ENCODE results near the gene USP33.
"Not testable (repeated sequence)": the region's sequence is repeated elsewhere in the genome, so short reads cannot be mapped to it uniquely, and the experiment has no call there.

The USP33 gene

DNA sequence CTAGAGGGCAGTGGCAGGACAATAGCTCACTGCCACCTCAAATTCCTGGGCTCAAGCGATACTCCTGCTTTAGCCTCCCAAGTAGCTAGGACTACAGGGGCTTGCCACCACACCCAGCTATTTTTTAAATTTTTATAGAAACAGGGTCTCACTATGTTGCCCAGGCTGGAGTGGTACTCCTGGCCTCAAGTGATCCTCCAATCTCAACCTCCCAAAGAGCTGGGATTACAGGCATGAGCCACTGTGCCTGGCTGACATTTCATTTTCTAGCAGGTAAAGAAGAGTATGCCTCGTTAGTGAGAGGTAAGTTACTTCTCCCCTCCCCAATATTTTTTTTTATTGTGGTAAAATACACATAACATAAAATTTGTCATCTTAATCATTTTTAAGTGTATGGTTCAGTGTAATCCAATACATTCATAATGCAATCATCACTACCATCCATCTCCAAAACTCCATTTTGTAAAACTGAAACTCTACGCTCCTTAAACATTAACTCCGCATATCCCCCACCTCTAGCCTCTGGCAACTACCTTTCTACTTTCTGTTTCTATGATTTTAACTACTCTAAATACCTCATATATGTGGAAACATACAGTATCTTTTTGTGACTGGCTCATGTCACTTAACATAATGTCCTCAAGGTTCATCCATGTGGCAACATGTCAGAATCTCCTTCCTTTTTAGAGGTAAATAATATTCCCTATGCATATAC, 99.6 kb downstream of the USP33 start:
- no peak overlapping the region for H3K4me3 ChIP-seq (ENCODE audit: low read length)
- no peaks in the 10 kb centered on the region for H3K36me3 ChIP-seq (ENCODE audit: control insufficient read depth, insufficient read depth, low read length)
- H3K9me3 ChIP-seq (ENCODE audit: control insufficient read depth, low read length): no peaks in the 10 kb centered on the region
- H3K9ac ChIP-seq (ENCODE audit: low read length): no peak overlapping the region
- peaks cover 5% of the 10 kb centered on the region for H3K4me1 ChIP-seq (ENCODE audit: control insufficient read depth, insufficient read depth, low read length)
- no peaks in the 10 kb centered on the region for H3K27me3 ChIP-seq (ENCODE audit: control insufficient read depth, insufficient read depth, low read length)

DNA sequence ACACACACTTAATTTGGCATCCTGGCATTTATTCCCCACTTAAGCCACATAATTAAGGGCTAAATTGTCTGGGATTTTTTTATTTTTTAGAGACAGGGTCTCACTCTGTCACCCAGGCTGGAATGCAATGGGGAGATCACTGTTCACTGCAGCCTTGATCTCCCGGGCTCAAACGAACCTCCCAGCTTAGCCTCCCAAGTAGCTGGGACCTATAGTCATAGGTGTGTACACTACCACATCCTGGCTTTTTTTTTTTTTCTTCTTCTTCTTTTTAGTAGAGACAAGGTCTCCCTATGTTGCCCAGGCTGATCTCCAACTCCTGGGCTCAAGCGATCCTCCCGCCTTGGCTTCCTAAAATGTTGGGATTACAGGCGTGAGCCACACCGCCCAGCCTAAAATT, 101.4 kb downstream of the USP33 start:
- Histone ChIP-seq H3K9me3 (ENCODE audit: control insufficient read depth, low read length) (no peaks in the 10 kb centered on the region), H3K4me3 (ENCODE audit: low read length) (no peak overlapping the region), H3K36me3 (ENCODE audit: control insufficient read depth, insufficient read depth, low read length) (no peaks in the 10 kb centered on the region), H3K27me3 (ENCODE audit: control insufficient read depth, insufficient read depth, low read length) (no peaks in the 10 kb centered on the region), H3K4me1 (ENCODE audit: control insufficient read depth, insufficient read depth, low read length) (peaks cover 5% of the 10 kb centered on the region), H3K9ac (ENCODE audit: low read length) (no peak overlapping the region)

DNA sequence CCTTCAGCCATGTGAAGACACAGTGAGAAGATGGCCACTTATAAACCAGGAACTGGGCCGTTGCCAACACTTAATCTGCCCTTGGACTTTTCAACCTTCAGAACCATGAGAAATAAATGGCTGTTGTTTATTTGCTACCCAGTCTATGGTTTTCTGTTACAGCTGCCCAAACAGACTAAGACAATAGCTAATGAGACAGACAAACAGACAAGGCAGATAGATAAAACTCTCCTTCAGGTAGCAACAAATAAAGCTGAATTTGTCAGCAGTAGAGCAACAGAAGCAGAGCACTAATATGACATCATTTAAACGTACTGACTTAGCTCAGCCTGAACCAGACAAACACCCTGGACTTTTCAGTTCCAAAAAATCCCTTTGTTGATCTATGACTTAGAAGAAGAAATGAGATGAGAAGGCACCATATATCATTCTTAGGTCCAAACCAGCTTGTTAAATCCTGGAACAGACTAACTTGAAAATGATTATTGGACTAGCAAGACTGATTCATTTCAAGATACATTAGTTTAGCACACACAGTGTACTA, 104.1 kb downstream of the USP33 start:
- no peaks in the 10 kb centered on the region for H3K9me3 ChIP-seq (ENCODE audit: control insufficient read depth, low read length)
- peaks cover 5% of the 10 kb centered on the region for H3K4me1 ChIP-seq (ENCODE audit: control insufficient read depth, insufficient read depth, low read length)
- no peak overlapping the region for H3K4me3 ChIP-seq (ENCODE audit: low read length)
- no peak overlapping the region for H3K9ac ChIP-seq (ENCODE audit: low read length)
- no peaks in the 10 kb centered on the region for H3K27me3 ChIP-seq (ENCODE audit: control insufficient read depth, insufficient read depth, low read length)
- H3K36me3 ChIP-seq (ENCODE audit: control insufficient read depth, insufficient read depth, low read length): no peaks in the 10 kb centered on the region

DNA sequence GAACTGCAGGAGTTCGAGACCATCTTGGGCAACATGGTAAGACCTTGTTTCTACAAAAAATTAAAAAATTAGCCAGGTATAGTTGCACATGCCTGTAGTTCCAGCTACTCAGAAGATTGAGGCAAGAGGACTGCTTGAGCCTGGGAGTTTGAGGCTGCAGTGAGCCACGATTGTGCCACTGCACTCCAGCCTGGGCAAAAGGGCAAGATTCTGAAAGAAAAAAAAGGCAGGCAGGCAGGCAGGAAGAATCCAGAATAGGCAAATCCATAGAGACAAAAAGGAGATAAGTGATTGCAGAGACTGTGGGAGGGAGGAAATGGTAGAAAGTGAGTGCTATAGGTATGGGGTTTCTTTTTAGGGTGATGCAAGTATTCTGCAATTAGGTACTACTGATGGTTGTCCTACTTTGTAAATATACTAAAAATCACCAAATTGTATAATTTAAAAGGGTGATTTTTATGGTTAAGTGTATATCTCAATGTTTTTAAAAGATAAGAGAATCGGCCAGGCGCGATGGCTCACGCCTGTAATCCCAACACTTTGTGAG, 106.6 kb downstream of the USP33 start:
- Histone ChIP-seq H3K9me3 (ENCODE audit: control insufficient read depth, low read length) (no peaks in the 10 kb centered on the region), H3K36me3 (ENCODE audit: control insufficient read depth, insufficient read depth, low read length) (no peaks in the 10 kb centered on the region), H3K4me1 (ENCODE audit: control insufficient read depth, insufficient read depth, low read length) (peaks cover 5% of the 10 kb centered on the region), H3K27me3 (ENCODE audit: control insufficient read depth, insufficient read depth, low read length) (no peaks in the 10 kb centered on the region), H3K9ac (ENCODE audit: low read length) (no peak overlapping the region), H3K4me3 (ENCODE audit: low read length) (no peak overlapping the region)

DNA sequence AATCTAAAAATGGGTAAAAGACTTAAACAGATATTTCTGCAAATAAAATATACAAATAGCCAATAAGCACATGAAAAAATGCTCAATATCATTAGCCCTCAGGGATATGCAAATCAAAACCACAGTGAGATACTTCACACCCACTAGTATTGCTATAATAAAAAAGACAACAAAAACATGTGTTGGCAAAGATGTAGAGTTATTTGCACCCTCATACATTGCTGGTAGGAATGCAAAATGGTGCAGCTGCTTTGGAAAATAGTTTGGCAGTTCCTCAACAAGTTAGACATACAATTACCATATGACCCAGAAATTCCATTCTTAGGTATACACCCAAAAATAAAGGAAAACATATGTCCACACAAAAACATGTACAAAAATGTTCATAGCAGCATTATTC, 107.4 kb downstream of the USP33 start:
- Histone ChIP-seq H3K36me3 (ENCODE audit: control insufficient read depth, insufficient read depth, low read length) (no peaks in the 10 kb centered on the region), H3K4me3 (ENCODE audit: low read length) (no peak overlapping the region), H3K27me3 (ENCODE audit: control insufficient read depth, insufficient read depth, low read length) (no peaks in the 10 kb centered on the region), H3K9ac (ENCODE audit: low read length) (no peak overlapping the region), H3K4me1 (ENCODE audit: control insufficient read depth, insufficient read depth, low read length) (peaks cover 5% of the 10 kb centered on the region), H3K9me3 (ENCODE audit: control insufficient read depth, low read length) (no peaks in the 10 kb centered on the region)

DNA sequence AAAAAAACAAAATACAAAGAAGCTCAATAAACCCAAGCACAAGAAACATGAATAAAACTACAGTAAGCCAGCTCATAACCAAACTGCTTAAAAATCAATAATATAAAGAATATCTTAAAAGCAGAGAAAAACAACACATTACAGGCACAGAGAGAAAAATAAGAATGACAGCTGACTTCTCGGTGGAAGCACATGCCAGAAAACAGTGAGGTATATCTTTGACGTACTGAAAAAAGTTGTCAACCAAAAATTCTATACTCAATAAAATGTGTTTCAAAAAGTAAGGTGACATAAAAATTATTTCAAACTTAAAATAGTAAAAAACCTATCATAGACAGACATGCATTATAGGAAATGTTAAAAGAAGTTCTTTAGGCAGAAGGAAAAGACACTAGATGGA, 110.5 kb downstream of the USP33 start:
- H3K9ac ChIP-seq (ENCODE audit: low read length): no peak overlapping the region
- H3K36me3 ChIP-seq (ENCODE audit: control insufficient read depth, insufficient read depth, low read length): no peaks in the 10 kb centered on the region
- no peaks in the 10 kb centered on the region for H3K4me1 ChIP-seq (ENCODE audit: control insufficient read depth, insufficient read depth, low read length)
- H3K9me3 ChIP-seq (ENCODE audit: control insufficient read depth, low read length): no peaks in the 10 kb centered on the region
- H3K4me3 ChIP-seq (ENCODE audit: low read length): no peak overlapping the region
- H3K27me3 ChIP-seq (ENCODE audit: control insufficient read depth, insufficient read depth, low read length): no peaks in the 10 kb centered on the region

DNA sequence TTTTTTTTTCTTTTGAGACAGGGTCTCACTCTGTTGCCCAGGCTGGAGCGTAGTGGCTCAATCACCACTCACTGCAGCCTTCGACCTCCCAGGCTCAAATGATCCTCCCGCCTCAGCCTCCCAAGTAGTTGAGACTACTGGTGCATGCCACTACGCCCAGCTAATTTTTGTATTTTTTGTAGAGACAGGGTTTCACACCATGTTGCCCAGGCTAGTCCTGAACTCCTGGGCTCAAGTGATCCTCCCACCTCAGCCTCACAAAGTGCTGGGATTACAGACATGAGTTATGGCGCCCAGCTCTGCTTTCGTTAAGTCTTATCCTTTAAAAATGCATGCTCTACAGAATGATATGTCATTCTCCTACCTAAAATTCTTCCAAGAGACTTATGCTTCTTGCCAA, 113.4 kb downstream of the USP33 start:
- not testable (repeated sequence) for H3K27me3 ChIP-seq (ENCODE audit: control insufficient read depth, insufficient read depth, low read length); H3K4me3 ChIP-seq (ENCODE audit: low read length); H3K9me3 ChIP-seq (ENCODE audit: control insufficient read depth, low read length); H3K9ac ChIP-seq (ENCODE audit: low read length); H3K36me3 ChIP-seq (ENCODE audit: control insufficient read depth, insufficient read depth, low read length); H3K4me1 ChIP-seq (ENCODE audit: control insufficient read depth, insufficient read depth, low read length)
